Measurements from ENCODE around the gene DEK.

DEK gene

GRCh38 chr6:18264923-18265377 lies 620 bp upstream of the DEK start:
- peak; percentile 66 for DNase-seq

- DNase-seq: peak; percentile 31
Measured at GRCh38 chr6:18263418-18264218, 712 bp downstream of the DEK start.

- DNase-seq: no peak
Measured at GRCh38 chr6:18262702-18263417, 1.5 kb downstream of the DEK start.

- no peak for DNase-seq
Measured at GRCh38 chr6:18261877-18262276, 2.5 kb downstream of the DEK start.

- DNase-seq: no peak
Measured at GRCh38 chr6:18260448-18261106, 3.8 kb downstream of the DEK start.

- no peak for DNase-seq
Measured at GRCh38 chr6:18259675-18260447, 4.5 kb downstream of the DEK start.

GRCh38 chr6:18254793-18255192 lies 9.5 kb downstream of the DEK start:
- no peak for DNase-seq

GRCh38 chr6:18253635-18254034 lies 10.7 kb downstream of the DEK start:
- DNase-seq: no peak

- DNase-seq: no peak
Measured at GRCh38 chr6:18249271-18249670, 15.1 kb downstream of the DEK start.

GRCh38 chr6:18248698-18249097 lies 15.6 kb downstream of the DEK start:
- DNase-seq: no peak

- no peak for DNase-seq
Measured at GRCh38 chr6:18247002-18247401, 17.3 kb downstream of the DEK start.

- DNase-seq: no peak
Measured at GRCh38 chr6:18246205-18246604, 18.1 kb downstream of the DEK start.

- DNase-seq: no peak
Measured at GRCh38 chr6:18245642-18246041, 18.7 kb downstream of the DEK start.

GRCh38 chr6:18245079-18245478 lies 19.3 kb downstream of the DEK start:
- no peak for DNase-seq

GRCh38 chr6:18244251-18244650 lies 20.1 kb downstream of the DEK start:
- no peak for DNase-seq

GRCh38 chr6:18243302-18243893 lies 20.9 kb downstream of the DEK start:
- DNase-seq: no peak

GRCh38 chr6:18242062-18242851 lies 22.1 kb downstream of the DEK start:
- DNase-seq: no peak

- no peak for DNase-seq
Measured at GRCh38 chr6:18241208-18242038, 22.9 kb downstream of the DEK start.

GRCh38 chr6:18240230-18240629 lies 24.1 kb downstream of the DEK start:
- no peak for DNase-seq

GRCh38 chr6:18237167-18237566 lies 27.2 kb downstream of the DEK start:
- no peak for DNase-seq

- DNase-seq: no peak
Measured at GRCh38 chr6:18235524-18235923, 28.8 kb downstream of the DEK start.

All from KG1 (cell line).